H7 (cell line): ENCODE data around the gene CNTN4. TPM values are rescaled to one million over a fixed set of nuclear protein-coding genes. Genes with fewer than 3 reads are reported as not detected.

Experiments used
- DNase-seq: peaks from one replicate; pipeline ENCODE4 v3.0.0; 2012
- H3K27me3 ChIP-seq: 2 replicates; pipeline ENCODE4 v1.6.0; 2011; ENCODE audit warnings: mild to moderate bottlenecking, low read length; ENCODE audit not compliant: control insufficient read depth, insufficient read depth
- H3K36me3 ChIP-seq: replicated peaks from 2 replicates; pipeline ENCODE4 v1.5.1; 2011; ENCODE audit warnings: low read length; ENCODE audit not compliant: control insufficient read depth, insufficient read depth
- H3K4me3 ChIP-seq: 2 replicates; pipeline ENCODE4 v1.5.1; 2011; ENCODE audit warnings: low read depth, mild to moderate bottlenecking, control low read depth, low read length, moderate library complexity; ENCODE audit not compliant: insufficient read depth
- total RNA-seq: library from RNA; depleted of rRNA; stranded (reverse); fragments of >200 nt; shearing (Covaris generic); gene quantifications from 2 replicates; pipeline ENCODE4 v1.2.3, GENCODE V29; 2014

Gene CNTN4
- total RNA-seq, 1 experiment from 2014 or later: 2.3 TPM

- Histone ChIP-seq H3K36me3 (no peaks in the 10 kb centered on the region), H3K4me3 (no peak overlapping the region), H3K27me3 (no peaks in the 10 kb centered on the region)
- DNase-seq: no peak
These were observed 544.9 kb downstream of the CNTN4 start for GRCh38 chr3:2643606-2644005.

GRCh38 chr3:2645001-2645400, 546.3 kb downstream of the CNTN4 start:
- H3K27me3 ChIP-seq: no peaks in the 10 kb centered on the region
- no peak overlapping the region for H3K4me3 ChIP-seq
- no peaks in the 10 kb centered on the region for H3K36me3 ChIP-seq
- no peak for DNase-seq

- no peak overlapping the region for H3K4me3 ChIP-seq
- H3K27me3 ChIP-seq: no peaks in the 10 kb centered on the region
- no peak for DNase-seq
- H3K36me3 ChIP-seq: no peaks in the 10 kb centered on the region
These were observed 552.1 kb downstream of the CNTN4 start for GRCh38 chr3:2650746-2651145.

GRCh38 chr3:2652386-2652785, 553.7 kb downstream of the CNTN4 start:
- Histone ChIP-seq H3K27me3 (no peaks in the 10 kb centered on the region), H3K36me3 (no peaks in the 10 kb centered on the region), H3K4me3 (no peak overlapping the region)
- DNase-seq: peak; percentile 27

GRCh38 chr3:2653706-2654105, 555.0 kb downstream of the CNTN4 start:
- no peaks in the 10 kb centered on the region for H3K36me3 ChIP-seq
- no peak for DNase-seq
- no peak overlapping the region for H3K4me3 ChIP-seq
- H3K27me3 ChIP-seq: no peaks in the 10 kb centered on the region

GRCh38 chr3:2655229-2655701, 556.6 kb downstream of the CNTN4 start:
- no peaks in the 10 kb centered on the region for H3K27me3 ChIP-seq
- H3K36me3 ChIP-seq: no peaks in the 10 kb centered on the region
- DNase-seq: no peak
- H3K4me3 ChIP-seq: no peak overlapping the region

- DNase-seq: no peak
- no peak overlapping the region for H3K4me3 ChIP-seq
- H3K36me3 ChIP-seq: no peaks in the 10 kb centered on the region
- no peaks in the 10 kb centered on the region for H3K27me3 ChIP-seq
These were observed 558.4 kb downstream of the CNTN4 start for GRCh38 chr3:2656806-2657777.

- Histone ChIP-seq H3K4me3 (no peak overlapping the region), H3K27me3 (no peaks in the 10 kb centered on the region), H3K36me3 (no peaks in the 10 kb centered on the region)
- DNase-seq: no peak
These were observed 559.3 kb downstream of the CNTN4 start for GRCh38 chr3:2657971-2658370.

- Histone ChIP-seq H3K36me3 (no peaks in the 10 kb centered on the region), H3K27me3 (no peaks in the 10 kb centered on the region), H3K4me3 (no peak overlapping the region)
- DNase-seq: no peak
These were observed 561.2 kb downstream of the CNTN4 start for GRCh38 chr3:2659896-2660295.

GRCh38 chr3:2661078-2661477, 562.4 kb downstream of the CNTN4 start:
- Histone ChIP-seq H3K27me3 (no peaks in the 10 kb centered on the region), H3K4me3 (no peak overlapping the region), H3K36me3 (no peaks in the 10 kb centered on the region)
- no peak for DNase-seq

- H3K36me3 ChIP-seq: no peaks in the 10 kb centered on the region
- no peaks in the 10 kb centered on the region for H3K27me3 ChIP-seq
- DNase-seq: no peak
- no peak overlapping the region for H3K4me3 ChIP-seq
These were observed 578.8 kb downstream of the CNTN4 start for GRCh38 chr3:2677501-2677900.

GRCh38 chr3:2680236-2680635, 581.6 kb downstream of the CNTN4 start:
- Histone ChIP-seq H3K4me3 (no peak overlapping the region), H3K27me3 (no peaks in the 10 kb centered on the region), H3K36me3 (no peaks in the 10 kb centered on the region)
- no peak for DNase-seq

GRCh38 chr3:2684046-2684445, 585.4 kb downstream of the CNTN4 start:
- no peaks in the 10 kb centered on the region for H3K27me3 ChIP-seq
- H3K36me3 ChIP-seq: no peaks in the 10 kb centered on the region
- H3K4me3 ChIP-seq: no peak overlapping the region
- no peak for DNase-seq

- Histone ChIP-seq H3K27me3 (no peaks in the 10 kb centered on the region), H3K4me3 (no peak overlapping the region), H3K36me3 (no peaks in the 10 kb centered on the region)
- DNase-seq: no peak
These were observed 588.3 kb downstream of the CNTN4 start for GRCh38 chr3:2686816-2687502.

GRCh38 chr3:2697589-2697988, 598.9 kb downstream of the CNTN4 start:
- H3K27me3 ChIP-seq: no peaks in the 10 kb centered on the region
- DNase-seq: no peak
- no peak overlapping the region for H3K4me3 ChIP-seq
- no peaks in the 10 kb centered on the region for H3K36me3 ChIP-seq
